Coronary artery (tissue), 2 donors: ENCODE results near the gene SYDE1.

Source experiments
- DNase-seq: peaks from one replicate; pipeline ENCODE4 v3.0.0-alpha.2; 2017; ENCODE audit warnings: low spot score
- H3K27ac ChIP-seq, 2 donors: fragments of 200-600 bp; sonication (generic); one replicate each; pipeline ENCODE4 v1.5.1; 2016 to 2019
- H3K4me3 ChIP-seq: fragments of 200-600 bp; sonication (generic); 2 replicates; pipeline ENCODE4 v1.5.1; 2016; ENCODE audit warnings: mild to moderate bottlenecking, moderate library complexity
- CTCF ChIP-seq: fragments of 200-600 bp; sonication (generic); IDR thresholded peaks from one replicate; pipeline ENCODE4 v1.5.1; 2019; ENCODE audit warnings: antibody characterized with exemption

SYDE1 gene

GRCh38 chr19:15115762-15116615 is 8.8 kb downstream of the SYDE1 start:
- TF ChIP-seq CTCF = no peak
- no peak for DNase-seq
- no peak overlapping the region for H3K4me3 ChIP-seq
- peak overlapping the region in 1 of 2 donors; percentile 80 for H3K27ac ChIP-seq

- no peak overlapping the region for H3K27ac ChIP-seq
- no peak for TF ChIP-seq CTCF
- no peak overlapping the region for H3K4me3 ChIP-seq
- no peak for DNase-seq
These were observed 9.7 kb downstream of the SYDE1 start for GRCh38 chr19:15116856-15117255.

- no peak for DNase-seq
- no peak for TF ChIP-seq CTCF
- Histone ChIP-seq H3K27ac (no peak overlapping the region), H3K4me3 (no peak overlapping the region)
These were observed 11.0 kb downstream of the SYDE1 start for GRCh38 chr19:15118248-15118647.

- no peak overlapping the region for H3K4me3 ChIP-seq
- no peak overlapping the region for H3K27ac ChIP-seq
- TF ChIP-seq CTCF = no peak
- no peak for DNase-seq
These were observed 11.7 kb downstream of the SYDE1 start for GRCh38 chr19:15118789-15119494.

- DNase-seq = no peak
- no peak for TF ChIP-seq CTCF
- Histone ChIP-seq H3K4me3 (no peak overlapping the region), H3K27ac (no peak overlapping the region)
These were observed 13.2 kb downstream of the SYDE1 start for GRCh38 chr19:15120135-15121026.

GRCh38 chr19:15122331-15123030 is 15.3 kb downstream of the SYDE1 start:
- Histone ChIP-seq H3K4me3 (no peak overlapping the region), H3K27ac (no peak overlapping the region)
- TF ChIP-seq CTCF = no peak
- DNase-seq = no peak
